BE2C (cell line): Measurements from ENCODE around the gene PROM1.
A peak's percentile ranks its signal among the peaks of the same experiment; 100 is the strongest.

Experiments used
- DNase-seq: peaks from one replicate; pipeline ENCODE4 v3.0.0-alpha.2; 2020
- H3K27me3 ChIP-seq: fragments of 250-450 bp; sonication (Bioruptor Pico); 2 replicates; pipeline ENCODE4 v1.5.1; 2020; ENCODE audit warnings: mild to moderate bottlenecking
- H3K36me3 ChIP-seq: fragments of 250-450 bp; sonication (Bioruptor Pico); 2 replicates; pipeline ENCODE4 v1.5.1; 2020; ENCODE audit warnings: mild to moderate bottlenecking
- H3K4me1 ChIP-seq: fragments of 250-450 bp; sonication (Bioruptor Pico); 2 replicates; pipeline ENCODE4 v1.5.1; 2020
- H3K4me3 ChIP-seq: 2 replicates; pipeline ENCODE4 v1.5.1; 2011; ENCODE audit warnings: low read depth, low read length
- H3K9me3 ChIP-seq: fragments of 250-450 bp; sonication (Bioruptor Pico); 2 replicates; pipeline ENCODE4 v1.5.1; 2020
- TF ChIP-seq, protein P1 (sequence below): IDR thresholded peaks from 2 replicates; pipeline ENCODE4 v1.5.1; 2012; ENCODE audit warnings: mild to moderate bottlenecking, low read depth, low read length

Gene PROM1

DNA sequence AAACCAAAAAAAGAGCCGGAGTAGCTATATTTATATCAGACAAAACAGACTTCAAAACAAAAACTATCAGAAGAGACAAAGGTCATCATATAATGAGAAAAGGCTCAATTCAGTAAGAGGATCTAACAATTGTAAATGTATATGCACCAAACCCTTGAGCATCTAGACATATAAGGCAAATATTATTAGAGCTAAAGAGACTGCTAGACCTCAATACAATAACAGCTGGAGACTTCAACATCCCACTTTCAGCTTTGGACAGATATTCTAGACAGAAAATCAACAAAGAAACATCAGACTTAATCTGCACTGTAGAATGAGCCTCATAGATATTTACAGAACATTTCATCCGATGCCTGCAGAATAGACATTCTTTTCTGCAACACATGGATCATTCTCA is 4.8 kb upstream of the PROM1 start:
- Histone ChIP-seq H3K36me3 (no peaks in the 10 kb centered on the region), H3K4me3 (no peak overlapping the region), H3K9me3 (no peaks in the 10 kb centered on the region; the same call in 1 of the 2 replicates), H3K4me1 (no peaks in the 10 kb centered on the region), H3K27me3 (peaks cover 53% of the 10 kb centered on the region)
- no peak for DNase-seq
- TF ChIP-seq, protein P1, sequence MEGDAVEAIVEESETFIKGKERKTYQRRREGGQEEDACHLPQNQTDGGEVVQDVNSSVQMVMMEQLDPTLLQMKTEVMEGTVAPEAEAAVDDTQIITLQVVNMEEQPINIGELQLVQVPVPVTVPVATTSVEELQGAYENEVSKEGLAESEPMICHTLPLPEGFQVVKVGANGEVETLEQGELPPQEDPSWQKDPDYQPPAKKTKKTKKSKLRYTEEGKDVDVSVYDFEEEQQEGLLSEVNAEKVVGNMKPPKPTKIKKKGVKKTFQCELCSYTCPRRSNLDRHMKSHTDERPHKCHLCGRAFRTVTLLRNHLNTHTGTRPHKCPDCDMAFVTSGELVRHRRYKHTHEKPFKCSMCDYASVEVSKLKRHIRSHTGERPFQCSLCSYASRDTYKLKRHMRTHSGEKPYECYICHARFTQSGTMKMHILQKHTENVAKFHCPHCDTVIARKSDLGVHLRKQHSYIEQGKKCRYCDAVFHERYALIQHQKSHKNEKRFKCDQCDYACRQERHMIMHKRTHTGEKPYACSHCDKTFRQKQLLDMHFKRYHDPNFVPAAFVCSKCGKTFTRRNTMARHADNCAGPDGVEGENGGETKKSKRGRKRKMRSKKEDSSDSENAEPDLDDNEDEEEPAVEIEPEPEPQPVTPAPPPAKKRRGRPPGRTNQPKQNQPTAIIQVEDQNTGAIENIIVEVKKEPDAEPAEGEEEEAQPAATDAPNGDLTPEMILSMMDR: no peak

DNA sequence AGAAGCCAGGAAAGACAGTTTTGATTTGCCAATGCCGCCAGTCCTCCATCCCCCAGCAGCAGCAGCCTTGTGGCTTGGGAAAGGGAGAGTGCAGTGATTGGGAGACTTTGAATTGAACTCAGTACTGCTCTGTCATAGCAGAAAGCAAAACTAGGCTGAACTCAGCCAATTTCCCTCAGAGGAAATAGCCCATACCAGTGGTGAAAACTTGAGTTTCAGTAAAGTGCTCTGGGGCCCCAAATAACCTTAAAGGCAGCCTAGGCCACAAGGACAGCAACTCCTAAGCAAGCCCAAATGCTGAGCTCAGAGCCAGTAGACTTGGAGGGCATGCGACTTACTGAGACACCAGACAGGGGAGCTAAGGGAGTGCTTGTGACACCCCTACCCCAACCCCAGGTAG is 2.0 kb upstream of the PROM1 start:
- no peak for DNase-seq
- Histone ChIP-seq H3K4me3 (no peak overlapping the region), H3K27me3 (peaks cover 64% of the 10 kb centered on the region), H3K9me3 (no peaks in the 10 kb centered on the region; the same call in 1 of the 2 replicates), H3K4me1 (no peaks in the 10 kb centered on the region), H3K36me3 (no peaks in the 10 kb centered on the region)
- TF ChIP-seq, protein P1: no peak

DNA sequence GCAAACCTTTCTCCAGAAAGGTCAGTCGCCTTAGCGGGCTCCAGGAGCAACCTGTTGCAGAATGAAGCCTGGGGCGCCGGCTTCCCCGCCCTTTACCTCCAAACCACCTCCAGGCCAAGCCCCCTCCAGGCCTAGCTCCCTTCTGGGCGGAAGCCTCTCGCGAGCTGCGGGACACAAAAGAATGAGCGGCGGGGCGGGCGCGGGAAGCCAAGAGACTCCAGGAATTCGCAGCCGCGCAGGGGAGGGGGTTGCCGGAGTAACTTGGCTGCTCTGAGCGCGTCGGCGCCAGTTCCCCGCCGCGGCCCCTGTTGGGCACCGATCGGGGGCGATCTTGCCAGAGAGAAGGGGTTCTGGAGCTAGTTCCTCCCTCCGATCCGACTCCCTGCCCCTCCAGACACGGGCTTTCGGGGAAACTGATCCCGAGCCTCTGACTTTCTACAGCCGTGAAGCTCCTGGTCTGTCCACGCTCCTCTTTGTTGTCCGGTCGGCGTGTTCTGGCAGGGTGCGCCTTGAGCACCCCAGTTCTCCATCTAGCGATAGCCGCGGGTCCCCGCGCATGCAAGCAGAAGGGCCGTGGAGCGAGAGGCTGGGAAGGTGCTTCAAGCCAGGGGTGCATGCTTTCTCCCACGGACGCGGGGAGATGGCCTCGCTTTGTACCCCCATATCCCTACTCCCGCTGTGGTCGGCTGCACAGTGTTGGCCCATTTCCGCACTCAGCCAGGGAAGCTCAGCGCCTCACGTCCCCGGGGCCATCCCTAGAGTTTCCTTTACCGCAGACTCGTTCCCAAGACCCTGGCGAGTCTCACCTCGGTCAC is 1.2 kb downstream of the PROM1 start:
- H3K27me3 ChIP-seq: peaks cover 60% of the 10 kb centered on the region
- TF ChIP-seq, protein P1: no peak
- peak overlapping the region; percentile 32 for H3K4me3 ChIP-seq
- no peaks in the 10 kb centered on the region for H3K4me1 ChIP-seq
- H3K36me3 ChIP-seq: no peaks in the 10 kb centered on the region
- no peaks in the 10 kb centered on the region; the same call in 1 of the 2 replicates for H3K9me3 ChIP-seq
- peak; percentile 13 for DNase-seq

DNA sequence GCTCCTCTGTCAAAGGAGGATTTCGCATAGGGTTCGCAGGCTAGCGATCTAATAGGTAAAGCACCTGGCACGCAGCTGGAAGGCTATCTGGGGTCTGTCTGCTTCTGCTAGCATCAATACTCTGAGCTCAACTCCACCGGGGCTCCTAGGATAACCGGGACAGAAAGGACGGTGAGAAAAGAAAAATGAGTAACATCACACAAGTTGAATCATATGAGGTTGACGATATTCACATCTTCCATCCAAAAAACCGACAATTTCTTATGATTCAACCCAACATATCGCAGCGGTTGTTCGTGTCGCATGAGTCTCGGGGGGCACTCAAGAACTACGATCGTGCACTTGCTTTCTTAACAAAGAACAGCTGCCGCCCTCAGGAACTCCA is 1.8 kb downstream of the PROM1 start:
- no peaks in the 10 kb centered on the region; the same call in 1 of the 2 replicates for H3K9me3 ChIP-seq
- H3K4me1 ChIP-seq: no peaks in the 10 kb centered on the region
- no peak for DNase-seq
- TF ChIP-seq, protein P1: no peak
- H3K27me3 ChIP-seq: peaks cover 60% of the 10 kb centered on the region
- H3K36me3 ChIP-seq: no peaks in the 10 kb centered on the region
- H3K4me3 ChIP-seq: peak overlapping the region; percentile 32; the same call in 1 of the 2 replicates

DNA sequence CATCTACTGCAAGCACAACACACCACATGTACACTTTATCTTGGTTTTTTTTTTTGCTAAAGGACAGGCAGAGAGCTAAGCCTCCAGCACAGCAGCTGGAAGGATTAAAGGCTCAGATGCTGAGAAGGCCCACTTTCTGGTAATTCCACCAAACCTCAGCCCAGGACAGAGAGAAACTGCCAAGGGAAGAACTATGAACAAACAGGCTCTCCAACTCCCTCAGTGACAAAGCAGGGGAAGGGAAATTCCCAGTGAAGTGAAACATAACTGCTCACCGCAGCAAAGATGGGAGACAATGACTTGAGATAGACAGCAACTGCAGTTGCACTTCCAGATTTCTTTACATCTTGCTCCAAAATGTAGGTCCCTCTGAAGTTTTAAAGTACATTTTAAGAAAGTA is 4.8 kb downstream of the PROM1 start:
- Histone ChIP-seq H3K4me3 (no peak overlapping the region), H3K4me1 (no peaks in the 10 kb centered on the region), H3K27me3 (peaks cover 35% of the 10 kb centered on the region), H3K9me3 (no peaks in the 10 kb centered on the region), H3K36me3 (no peaks in the 10 kb centered on the region)
- TF ChIP-seq, protein P1: no peak
- DNase-seq: no peak

DNA sequence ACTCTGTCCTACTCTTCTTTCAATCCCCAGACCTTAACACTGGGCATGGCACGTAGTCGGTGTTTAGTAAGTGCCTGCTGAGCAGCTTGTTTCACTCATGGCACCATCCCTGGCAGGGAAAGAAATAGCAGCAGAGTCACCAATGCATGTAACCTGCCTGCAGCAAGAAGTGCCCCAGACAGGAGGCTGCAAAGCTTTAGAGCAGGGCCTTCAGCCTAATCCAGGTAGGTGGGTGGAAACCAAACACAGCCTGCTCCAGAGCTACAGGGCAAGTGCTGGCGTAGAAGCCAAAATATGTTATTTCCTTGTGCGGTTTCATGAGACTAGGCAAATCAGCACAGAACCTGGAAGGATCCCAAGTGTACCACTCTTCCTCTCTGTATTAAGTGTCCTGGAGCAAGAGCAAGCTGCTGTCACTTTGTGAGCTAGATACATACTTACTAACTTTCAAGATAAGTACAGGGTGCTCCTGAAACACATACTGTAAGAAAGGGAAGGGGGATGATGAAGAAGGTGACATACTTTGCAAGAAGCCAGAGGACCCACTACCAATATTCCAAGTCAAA is 5.5 kb downstream of the PROM1 start:
- peaks cover 27% of the 10 kb centered on the region for H3K27me3 ChIP-seq
- TF ChIP-seq, protein P1: no peak
- no peaks in the 10 kb centered on the region for H3K4me1 ChIP-seq
- DNase-seq: no peak
- H3K9me3 ChIP-seq: no peaks in the 10 kb centered on the region
- H3K36me3 ChIP-seq: no peaks in the 10 kb centered on the region
- no peak overlapping the region for H3K4me3 ChIP-seq
